Measurements from ENCODE around the gene YIF1B. TPM values are rescaled to one million over a fixed set of nuclear protein-coding genes. Genes with fewer than 3 reads are reported as not detected.

Gene YIF1B
- total RNA-seq, 1 experiment from 2014 or later, result 143 TPM

GRCh38 chr19:38309615-38310278 is 6.0 kb downstream of the YIF1B start:
- intact Hi-C loops (cut with micrococcal nuclease; ENCODE audit: unreplicated experiment) (no loop called here), in situ Hi-C loops (cut with HindIII; ENCODE audit: low pct_unique_long_range_greater_than_20kb, low sequenced_read_pairs) (no loop called here)
- Histone ChIP-seq H3K27ac (ENCODE audit: low read length) (no peak overlapping the region), H3K4me3 (ENCODE audit: low read depth in 2 of 2, low read length in 2 of 2) (no peak overlapping the region), H3K4me1 (ENCODE audit: control insufficient read depth, insufficient read depth, low read length) (peaks cover 27% of the 10 kb centered on the region), H3K36me3 (ENCODE audit: control insufficient read depth, insufficient read depth, low read length) (no peaks in the 10 kb centered on the region; the same call in 1 of the 2 replicates), H3K27me3 (ENCODE audit: control insufficient read depth, insufficient read depth, low read length) (no peaks in the 10 kb centered on the region), H3K9me3 (ENCODE audit: control insufficient read depth, insufficient read depth, low read depth, low read length) (no peaks in the 10 kb centered on the region)
- ATAC-seq (no peak), DNase-seq (ENCODE audit: low read depth, low spot score) (no peak)
- POLR2A ChIA-PET, result no interaction called here
- BruUV-seq (replicated peaks), result no TSS peak
- CTCF ChIA-PET, result interaction anchor here (0.6 to 0.7 kb wide), 2 partner anchors 11 to 40 kb away, joined by 3 to 4 read pairs; no protein-coding TSS in a partner anchor
- TF ChIP-seq, protein P1, sequence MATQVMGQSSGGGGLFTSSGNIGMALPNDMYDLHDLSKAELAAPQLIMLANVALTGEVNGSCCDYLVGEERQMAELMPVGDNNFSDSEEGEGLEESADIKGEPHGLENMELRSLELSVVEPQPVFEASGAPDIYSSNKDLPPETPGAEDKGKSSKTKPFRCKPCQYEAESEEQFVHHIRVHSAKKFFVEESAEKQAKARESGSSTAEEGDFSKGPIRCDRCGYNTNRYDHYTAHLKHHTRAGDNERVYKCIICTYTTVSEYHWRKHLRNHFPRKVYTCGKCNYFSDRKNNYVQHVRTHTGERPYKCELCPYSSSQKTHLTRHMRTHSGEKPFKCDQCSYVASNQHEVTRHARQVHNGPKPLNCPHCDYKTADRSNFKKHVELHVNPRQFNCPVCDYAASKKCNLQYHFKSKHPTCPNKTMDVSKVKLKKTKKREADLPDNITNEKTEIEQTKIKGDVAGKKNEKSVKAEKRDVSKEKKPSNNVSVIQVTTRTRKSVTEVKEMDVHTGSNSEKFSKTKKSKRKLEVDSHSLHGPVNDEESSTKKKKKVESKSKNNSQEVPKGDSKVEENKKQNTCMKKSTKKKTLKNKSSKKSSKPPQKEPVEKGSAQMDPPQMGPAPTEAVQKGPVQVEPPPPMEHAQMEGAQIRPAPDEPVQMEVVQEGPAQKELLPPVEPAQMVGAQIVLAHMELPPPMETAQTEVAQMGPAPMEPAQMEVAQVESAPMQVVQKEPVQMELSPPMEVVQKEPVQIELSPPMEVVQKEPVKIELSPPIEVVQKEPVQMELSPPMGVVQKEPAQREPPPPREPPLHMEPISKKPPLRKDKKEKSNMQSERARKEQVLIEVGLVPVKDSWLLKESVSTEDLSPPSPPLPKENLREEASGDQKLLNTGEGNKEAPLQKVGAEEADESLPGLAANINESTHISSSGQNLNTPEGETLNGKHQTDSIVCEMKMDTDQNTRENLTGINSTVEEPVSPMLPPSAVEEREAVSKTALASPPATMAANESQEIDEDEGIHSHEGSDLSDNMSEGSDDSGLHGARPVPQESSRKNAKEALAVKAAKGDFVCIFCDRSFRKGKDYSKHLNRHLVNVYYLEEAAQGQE (IDR thresholded peaks at IDR 0.05; ENCODE audit: insufficient read depth in 1 of 2, low read depth in 2 of 2, low read length in 1 of 2), result no peak
- TF ChIP-seq POLR2AphosphoS5 (IDR thresholded peaks at IDR 0.05; ENCODE audit: low read depth, low read length), result 0 out of 2 replicates have a peak, but pooled peaks have one; percentile 41

- intact Hi-C loops (cut with micrococcal nuclease; ENCODE audit: unreplicated experiment), result no loop called here
- H3K4me1 ChIP-seq (ENCODE audit: control insufficient read depth, insufficient read depth, low read length), result peaks cover 27% of the 10 kb centered on the region
- no peak; the same call in 1 of the 2 replicates for TF ChIP-seq POLR2AphosphoS5 (IDR thresholded peaks at IDR 0.05; ENCODE audit: low read depth, low read length)
- TF ChIP-seq SIN3A (IDR thresholded peaks at IDR 0.05; ENCODE audit: borderline replicate concordance, insufficient read depth, low read depth, low read length), result no peak
- TF ChIP-seq, protein P1 (IDR thresholded peaks at IDR 0.05; ENCODE audit: insufficient read depth in 1 of 2, low read depth in 2 of 2, low read length in 1 of 2), result no peak
- no peak for TF ChIP-seq CTCF (IDR thresholded peaks at IDR 0.05)
- no peak for TF ChIP-seq TCF7L2 (IDR thresholded peaks at IDR 0.05; ENCODE audit: low read depth, low read length)
- POLR2A ChIA-PET, result no interaction called here
- no peak overlapping the region for H3K4me3 ChIP-seq (ENCODE audit: low read depth in 2 of 2, low read length in 2 of 2)
- CTCF ChIA-PET, result interaction anchor here (0.6 to 0.7 kb wide), 2 partner anchors 11 to 39 kb away, joined by 3 to 4 read pairs; no protein-coding TSS in a partner anchor
- in situ Hi-C loops (cut with HindIII; ENCODE audit: low pct_unique_long_range_greater_than_20kb, low sequenced_read_pairs), result no loop called here
- no peaks in the 10 kb centered on the region for H3K27me3 ChIP-seq (ENCODE audit: control insufficient read depth, insufficient read depth, low read length)
- no peaks in the 10 kb centered on the region; the same call in 1 of the 2 replicates for H3K36me3 ChIP-seq (ENCODE audit: control insufficient read depth, insufficient read depth, low read length)
- H3K9me3 ChIP-seq (ENCODE audit: control insufficient read depth, insufficient read depth, low read depth, low read length), result no peaks in the 10 kb centered on the region
- peak overlapping the region; percentile 39; the same call in 1 of the 2 replicates for H3K27ac ChIP-seq (ENCODE audit: low read length)
- no peak for DNase-seq (ENCODE audit: low read depth, low spot score)
- no TSS peak for BruUV-seq (replicated peaks)
- ATAC-seq, result no peak
Observed at GRCh38 chr19:38308926-38309614, 6.7 kb downstream of the YIF1B start.

Data from Panc1 (cell line).